ENCODE measurements around the gene RAET1G.

GRCh38 chr6:149951096-149951495, 28.2 kb upstream of the RAET1G start:
- TF ChIP-seq EZH2 (IDR thresholded peaks at IDR 0.05; ENCODE audit: insufficient read depth, poor library complexity, severe bottlenecking) (no peak), EZH2phosphoT487 (IDR thresholded peaks at IDR 0.05; ENCODE audit: insufficient read depth, low read depth) (no peak)
